RWPE2 (cell line): ENCODE results near the gene HELZ.
A peak's percentile ranks its signal among the peaks of the same experiment; 100 is the strongest.

Experiments used
- ATAC-seq: fragments of 200-7000 bp; cut with Tn5 transposase; 3 replicates; pipeline ENCODE4 v1.9.1; 2021; ENCODE audit warnings: low read depth
- DNase-seq: peaks from one replicate; pipeline ENCODE4 v3.0.0-alpha.2; 2020; ENCODE audit warnings: low spot score
- H3K27ac ChIP-seq: fragments of 450-650 bp; 2 replicates; pipeline ENCODE4 v1.5.1; 2017; ENCODE audit warnings: mild to moderate bottlenecking; ENCODE audit not compliant: poor library complexity, severe bottlenecking
- H3K27me3 ChIP-seq: fragments of 250-450 bp; sonication (Bioruptor Pico); 2 replicates; pipeline ENCODE4 v1.5.1; 2021; ENCODE audit warnings: mild to moderate bottlenecking, moderate library complexity; ENCODE audit not compliant: insufficient read depth, poor library complexity, severe bottlenecking
- H3K36me3 ChIP-seq: fragments of 250-450 bp; sonication (Bioruptor Pico); 2 replicates; pipeline ENCODE4 v1.5.1; 2020; ENCODE audit warnings: low read depth, mild to moderate bottlenecking, moderate library complexity
- H3K4me1 ChIP-seq: fragments of 250-450 bp; sonication (Bioruptor Pico); 2 replicates; pipeline ENCODE4 v1.5.1; 2021; ENCODE audit warnings: mild to moderate bottlenecking, moderate library complexity; ENCODE audit not compliant: insufficient read depth, poor library complexity, severe bottlenecking
- H3K4me3 ChIP-seq: fragments of 250-450 bp; sonication (Bioruptor Pico); 2 replicates; pipeline ENCODE4 v1.5.1; 2021; ENCODE audit warnings: mild to moderate bottlenecking, moderate library complexity; ENCODE audit not compliant: severe bottlenecking
- H3K9me3 ChIP-seq: fragments of 250-450 bp; sonication (Bioruptor Pico); 2 replicates; pipeline ENCODE4 v1.5.1; 2021; ENCODE audit warnings: mild to moderate bottlenecking, moderate library complexity; ENCODE audit not compliant: severe bottlenecking
- TF ChIP-seq, protein P1 (sequence below): fragments of 450-650 bp; IDR thresholded peaks from one replicate; pipeline ENCODE4 v1.5.1; 2017; ENCODE audit warnings: mild to moderate bottlenecking, moderate library complexity; ENCODE audit not compliant: poor library complexity, severe bottlenecking

The HELZ gene

DNA sequence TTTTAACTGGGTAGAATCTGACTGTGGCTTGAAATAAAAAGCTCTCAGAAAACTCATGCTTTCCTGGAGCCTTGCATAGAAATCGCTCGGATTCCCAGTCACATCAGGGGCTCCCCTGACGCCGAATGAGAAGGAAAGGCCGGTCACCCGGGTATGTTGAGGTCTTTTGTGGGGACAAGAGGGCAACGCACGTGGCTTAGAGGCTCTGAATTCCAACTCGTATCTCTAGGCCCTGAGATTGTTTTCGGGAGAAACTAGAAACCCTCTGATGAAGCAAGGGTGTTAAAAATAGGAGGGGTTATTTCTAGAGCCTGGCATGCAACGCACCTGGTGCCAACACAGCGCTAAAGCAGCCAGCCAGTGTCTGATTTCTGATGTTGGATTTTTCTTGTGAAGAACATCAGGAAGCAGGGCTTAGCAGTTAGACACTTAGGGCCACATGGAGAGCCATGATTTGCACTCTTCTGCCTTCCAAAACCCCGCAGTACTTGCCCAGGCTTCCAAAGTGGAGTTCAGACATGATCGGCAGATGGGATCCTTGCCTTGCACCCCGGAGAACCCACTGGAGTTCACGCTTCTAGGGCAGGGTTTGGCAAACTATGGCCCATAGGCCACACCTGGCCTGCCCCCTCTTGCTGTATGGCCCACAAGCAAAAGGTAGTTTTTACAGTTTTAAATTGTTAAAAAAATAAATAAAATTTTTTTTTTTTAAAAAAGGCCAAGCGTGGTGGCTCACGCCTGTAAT lies 188.1 kb downstream of the HELZ start:
- DNase-seq (peak; percentile 21), ATAC-seq (no peak)
- Histone ChIP-seq H3K27ac (no peak overlapping the region), H3K27me3 (no peaks in the 10 kb centered on the region), H3K36me3 (no peaks in the 10 kb centered on the region), H3K9me3 (no peaks in the 10 kb centered on the region), H3K4me3 (no peak overlapping the region), H3K4me1 (no peaks in the 10 kb centered on the region)
- TF ChIP-seq, protein P1, sequence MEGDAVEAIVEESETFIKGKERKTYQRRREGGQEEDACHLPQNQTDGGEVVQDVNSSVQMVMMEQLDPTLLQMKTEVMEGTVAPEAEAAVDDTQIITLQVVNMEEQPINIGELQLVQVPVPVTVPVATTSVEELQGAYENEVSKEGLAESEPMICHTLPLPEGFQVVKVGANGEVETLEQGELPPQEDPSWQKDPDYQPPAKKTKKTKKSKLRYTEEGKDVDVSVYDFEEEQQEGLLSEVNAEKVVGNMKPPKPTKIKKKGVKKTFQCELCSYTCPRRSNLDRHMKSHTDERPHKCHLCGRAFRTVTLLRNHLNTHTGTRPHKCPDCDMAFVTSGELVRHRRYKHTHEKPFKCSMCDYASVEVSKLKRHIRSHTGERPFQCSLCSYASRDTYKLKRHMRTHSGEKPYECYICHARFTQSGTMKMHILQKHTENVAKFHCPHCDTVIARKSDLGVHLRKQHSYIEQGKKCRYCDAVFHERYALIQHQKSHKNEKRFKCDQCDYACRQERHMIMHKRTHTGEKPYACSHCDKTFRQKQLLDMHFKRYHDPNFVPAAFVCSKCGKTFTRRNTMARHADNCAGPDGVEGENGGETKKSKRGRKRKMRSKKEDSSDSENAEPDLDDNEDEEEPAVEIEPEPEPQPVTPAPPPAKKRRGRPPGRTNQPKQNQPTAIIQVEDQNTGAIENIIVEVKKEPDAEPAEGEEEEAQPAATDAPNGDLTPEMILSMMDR = no peak

DNA sequence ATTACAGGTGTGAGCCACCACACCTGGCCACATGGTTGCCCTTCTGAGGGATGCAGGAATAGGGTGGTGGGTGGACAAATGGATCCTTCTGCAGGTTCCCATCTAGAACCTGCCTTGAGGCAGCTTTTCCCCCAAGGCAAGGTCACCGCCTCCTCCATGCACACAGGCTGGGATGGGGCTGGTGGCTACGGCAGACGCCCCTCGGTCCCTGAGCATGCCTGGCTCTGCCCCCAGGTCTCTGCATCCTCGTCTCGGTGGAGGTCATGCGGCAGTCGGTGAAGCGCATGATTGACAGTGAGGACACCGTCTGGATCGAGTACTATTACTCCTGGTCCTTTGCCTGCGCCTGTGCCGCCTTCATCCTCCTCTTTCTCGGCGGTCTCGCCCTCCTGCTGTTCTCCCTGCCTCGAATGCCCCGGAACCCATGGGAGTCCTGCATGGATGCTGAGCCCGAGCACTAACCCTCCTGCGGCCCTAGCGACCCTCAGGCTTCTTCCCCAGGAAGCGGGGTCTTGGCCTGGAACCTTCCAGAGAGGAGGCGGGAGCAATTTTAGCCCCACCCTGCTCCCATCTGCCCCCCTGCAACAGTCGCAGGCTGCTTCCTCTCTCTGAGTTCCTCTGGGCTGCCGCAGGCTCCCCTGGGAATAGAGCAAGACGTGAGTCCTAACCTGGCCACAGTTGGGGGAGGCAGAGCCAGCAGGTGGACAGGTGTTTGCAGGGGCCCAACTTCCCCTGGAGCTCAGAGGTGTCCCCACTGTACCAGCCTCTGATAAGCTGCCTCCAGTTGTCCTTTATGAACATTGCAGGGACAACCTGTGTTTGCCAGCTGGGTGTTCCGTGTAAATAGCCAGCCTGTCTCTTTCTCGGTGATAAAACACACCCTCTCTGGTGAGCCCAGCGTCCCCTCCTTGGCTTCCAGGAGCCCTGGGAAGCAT lies 188.9 kb downstream of the HELZ start:
- Histone ChIP-seq H3K9me3 (no peaks in the 10 kb centered on the region), H3K27ac (no peak overlapping the region), H3K4me1 (no peaks in the 10 kb centered on the region), H3K36me3 (no peaks in the 10 kb centered on the region), H3K27me3 (no peaks in the 10 kb centered on the region), H3K4me3 (no peak overlapping the region)
- TF ChIP-seq, protein P1 = no peak
- no peak for ATAC-seq
- DNase-seq = peak; percentile 61

DNA sequence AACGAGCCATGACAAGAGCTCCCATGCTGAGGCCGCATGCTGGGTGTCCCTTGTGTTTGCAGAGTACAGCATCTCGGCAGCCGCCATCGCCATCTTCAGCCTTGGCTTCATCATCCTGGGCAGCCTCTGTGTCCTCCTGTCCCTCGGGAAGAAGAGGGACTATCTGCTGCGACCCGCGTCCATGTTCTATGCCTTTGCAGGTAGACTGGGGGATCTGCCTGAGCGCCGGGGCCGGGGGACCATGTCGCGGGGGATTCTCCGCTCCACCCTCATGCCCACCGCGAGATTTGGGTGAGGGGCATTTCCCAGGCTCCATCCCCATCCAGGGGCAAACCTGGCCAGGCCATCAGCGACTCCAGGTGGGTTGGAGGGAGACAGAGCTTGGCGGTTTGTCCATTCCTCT lies 190.0 kb downstream of the HELZ start:
- Histone ChIP-seq H3K9me3 (no peaks in the 10 kb centered on the region), H3K27ac (no peak overlapping the region), H3K27me3 (no peaks in the 10 kb centered on the region), H3K4me1 (no peaks in the 10 kb centered on the region), H3K4me3 (no peak overlapping the region), H3K36me3 (no peaks in the 10 kb centered on the region)
- DNase-seq (peak; percentile 40), ATAC-seq (no peak)
- TF ChIP-seq, protein P1 = no peak

DNA sequence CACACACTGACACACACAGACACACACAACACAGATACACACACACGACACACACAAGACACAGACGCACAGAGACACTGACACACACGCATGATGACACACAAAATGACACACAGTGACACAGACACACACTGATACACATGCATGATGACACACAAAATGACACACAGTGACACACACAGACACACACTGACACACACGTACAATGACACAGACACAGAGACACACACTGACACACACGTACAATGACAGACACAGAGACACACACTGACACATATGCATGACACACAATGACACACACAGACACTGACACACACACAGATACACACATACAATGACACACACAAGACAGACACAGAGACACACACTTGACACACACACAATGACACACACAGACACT lies 190.4 kb downstream of the HELZ start:
- Histone ChIP-seq H3K27ac (no peak overlapping the region), H3K4me1 (no peaks in the 10 kb centered on the region), H3K27me3 (no peaks in the 10 kb centered on the region), H3K4me3 (no peak overlapping the region), H3K36me3 (no peaks in the 10 kb centered on the region), H3K9me3 (no peaks in the 10 kb centered on the region)
- DNase-seq = no peak
- no peak for ATAC-seq
- TF ChIP-seq, protein P1 = no peak
